Sciatic nerve (tissue), 2 donors: ENCODE results near the gene DAZAP2. TPM values are rescaled to one million over a fixed set of nuclear protein-coding genes. Genes with fewer than 3 reads are reported as not detected.
"Not testable (repeated sequence)": the region's sequence is repeated elsewhere in the genome, so short reads cannot be mapped to it uniquely, and the experiment has no call there.

Experiments used
- ATAC-seq: fragments of 200-7000 bp; cut with Tn5 transposase; one replicate; pipeline ENCODE4 v1.9.1; 2020; ENCODE audit warnings: mild to moderate bottlenecking, moderate library complexity
- DNase-seq: peaks from one replicate; pipeline ENCODE4 v3.0.0-alpha.2; 2020; ENCODE audit warnings: low spot score
- intact Hi-C: fragments of 100-400 bp; cut with DNase I; formaldehyde crosslinking; loops from one replicate; pipeline ENCODE4 v1.14.2; 2022
- total RNA-seq: library from RNA; stranded (reverse); fragmentation: NEBNext Ultra II Directional; extraction: Animal tissue kit (Norgen Biotek cat#: 25700); gene quantifications from one replicate; pipeline ENCODE4 v1.2.1, GENCODE V29; 2021
- donor health status: DM: no; HTN: no; CAD: no.
- donor health status: DM: no; HTN: no; CAD: no.

DAZAP2 gene
- total RNA-seq, 1 donor from 2014 or later, result 175 TPM

DNA sequence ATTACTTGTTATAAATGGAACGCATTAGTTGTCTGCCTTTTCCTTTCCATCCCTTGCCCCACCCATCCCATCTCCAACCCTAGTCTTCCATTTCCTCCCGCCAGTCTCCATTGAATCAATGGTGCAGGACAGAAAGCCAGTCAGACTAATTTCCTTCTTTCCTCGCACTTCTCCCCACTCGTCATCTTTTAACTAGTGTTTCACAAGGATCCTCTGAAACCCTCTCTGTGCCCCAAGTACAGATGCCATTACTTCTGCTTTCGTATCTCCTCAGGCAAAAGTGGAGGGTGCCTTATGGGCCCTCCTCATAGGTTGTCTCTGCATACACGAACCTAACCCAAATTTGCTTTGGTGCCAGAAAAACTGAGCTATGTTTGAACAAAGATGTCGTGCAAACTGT lies 4.2 kb downstream of the DAZAP2 start:
- intact Hi-C loops, result no loop called here
- DNase-seq (no peak), ATAC-seq (no peak)

DNA sequence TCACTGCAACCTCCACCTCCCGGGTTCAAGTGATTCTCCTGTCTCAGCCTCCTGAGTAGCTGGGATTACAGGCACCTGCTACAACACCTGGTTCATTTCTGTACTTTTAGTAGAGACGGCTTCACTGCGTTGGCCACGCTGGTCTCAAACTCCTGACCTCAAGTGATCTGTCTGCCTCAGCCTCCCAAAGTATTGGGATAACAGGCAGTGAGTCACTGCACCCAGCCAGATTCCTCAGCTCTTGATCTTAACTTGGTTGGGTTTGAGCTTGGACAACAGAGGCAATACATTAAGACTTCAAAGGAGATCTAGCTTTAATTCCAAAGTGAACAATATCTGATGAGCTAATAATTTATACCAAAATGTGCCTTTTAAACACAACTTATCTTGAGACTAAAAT lies 5.6 kb downstream of the DAZAP2 start:
- intact Hi-C loops, result no loop called here
- DNase-seq (no peak), ATAC-seq (no peak)

DNA sequence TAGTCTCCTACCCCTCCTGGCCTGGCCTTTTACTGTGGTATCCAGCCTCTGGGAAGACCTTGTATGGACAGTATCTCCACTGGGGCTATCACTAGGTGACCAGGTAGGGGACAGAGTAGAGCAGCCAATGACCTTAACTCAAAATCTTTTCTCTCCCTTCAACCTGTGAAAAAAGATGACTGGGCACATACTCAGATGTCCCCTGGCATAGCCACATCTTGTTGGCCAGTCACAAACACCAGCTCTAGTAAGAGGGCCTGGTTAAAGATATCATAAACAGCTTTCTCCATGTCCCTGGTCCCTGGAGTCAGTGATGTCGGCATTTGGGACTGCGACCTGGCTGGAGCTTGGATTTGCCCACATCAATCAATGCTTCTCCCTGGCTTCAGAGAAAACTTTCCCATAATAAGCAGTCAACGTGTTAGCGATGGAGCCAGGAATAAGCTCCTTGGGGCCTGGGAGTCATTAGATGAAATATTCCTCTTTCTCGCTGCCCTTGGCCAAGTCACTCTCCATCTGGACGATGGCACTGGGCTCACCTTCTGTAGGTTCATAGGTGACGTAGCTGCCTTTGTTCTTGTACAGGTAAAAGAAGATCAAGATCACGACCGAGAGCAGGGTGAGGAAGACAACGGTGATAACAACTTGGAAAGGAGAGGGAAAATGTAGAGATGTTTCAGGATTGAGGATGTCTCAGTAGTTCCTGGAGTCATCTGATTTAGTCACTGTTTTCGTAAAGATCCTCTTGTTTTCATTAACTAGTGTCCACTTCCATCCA lies 7.0 kb downstream of the DAZAP2 start:
- intact Hi-C loops, result no loop called here
- ATAC-seq (no peak), DNase-seq (no peak)

DNA sequence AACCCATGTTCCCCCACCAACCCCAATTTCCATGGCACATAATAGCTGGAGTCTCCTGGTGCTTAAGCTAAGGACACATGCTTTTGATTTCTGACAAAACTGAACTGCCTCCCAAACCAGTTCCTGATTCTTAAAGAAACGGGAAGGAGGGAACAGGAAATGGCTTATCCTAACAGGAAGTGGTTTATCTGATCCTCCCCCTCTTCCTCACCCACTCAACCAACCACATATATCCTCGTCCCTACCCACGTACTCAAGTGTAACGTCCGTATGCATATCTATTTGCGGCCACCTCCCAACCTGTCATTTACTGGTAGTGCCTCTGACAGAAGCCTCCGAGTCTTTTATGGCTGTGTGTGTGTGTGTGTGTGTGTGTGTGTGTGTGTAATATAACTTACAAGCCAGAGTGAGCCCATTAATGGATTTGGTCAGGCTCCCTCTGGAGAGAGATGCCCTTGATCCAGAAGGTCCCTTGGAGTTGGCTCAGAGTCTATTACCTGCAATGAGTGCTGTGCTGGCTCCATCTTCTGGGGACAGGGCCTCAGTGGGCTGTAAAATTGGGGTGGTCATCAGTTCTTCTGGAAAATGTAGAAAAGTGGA lies 7.7 kb downstream of the DAZAP2 start:
- no peak for DNase-seq
- intact Hi-C loops, result no loop called here
- ATAC-seq, result peak; percentile 68

DNA sequence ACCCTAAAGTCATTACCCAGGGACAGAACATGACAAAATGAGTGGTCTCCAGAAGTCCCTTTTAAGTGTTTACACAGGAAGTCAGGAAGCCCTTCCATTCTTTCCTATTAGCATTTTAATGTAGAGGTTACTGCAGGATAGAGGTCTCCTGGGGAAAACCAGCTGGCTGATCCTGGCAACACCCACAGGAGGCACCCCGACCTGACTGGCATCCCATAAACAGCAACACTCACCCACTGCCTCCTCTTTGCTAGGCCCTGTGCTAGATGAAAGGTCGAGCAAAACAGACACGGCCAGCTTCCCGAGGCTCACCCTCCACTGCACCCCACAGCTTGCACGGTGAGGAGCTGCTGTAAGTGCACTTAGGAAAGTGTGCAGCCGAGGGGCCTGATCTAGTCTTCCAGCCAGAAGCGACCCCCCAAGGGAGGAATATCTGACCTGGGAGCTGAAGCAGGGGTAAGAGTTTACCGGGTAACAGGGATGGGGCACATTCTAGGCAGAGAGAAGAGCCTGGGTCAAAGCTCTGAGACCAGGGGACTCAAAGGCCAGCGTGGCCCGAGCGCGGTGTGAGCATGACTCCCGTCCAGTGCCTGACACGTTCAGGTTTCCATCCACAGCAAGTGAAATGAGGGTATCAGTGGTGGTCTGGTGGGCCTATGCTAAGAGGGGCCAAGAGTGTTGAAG lies 9.0 kb downstream of the DAZAP2 start:
- no peak for DNase-seq
- intact Hi-C loops, result no loop called here
- ATAC-seq, result peak; percentile 33

DNA sequence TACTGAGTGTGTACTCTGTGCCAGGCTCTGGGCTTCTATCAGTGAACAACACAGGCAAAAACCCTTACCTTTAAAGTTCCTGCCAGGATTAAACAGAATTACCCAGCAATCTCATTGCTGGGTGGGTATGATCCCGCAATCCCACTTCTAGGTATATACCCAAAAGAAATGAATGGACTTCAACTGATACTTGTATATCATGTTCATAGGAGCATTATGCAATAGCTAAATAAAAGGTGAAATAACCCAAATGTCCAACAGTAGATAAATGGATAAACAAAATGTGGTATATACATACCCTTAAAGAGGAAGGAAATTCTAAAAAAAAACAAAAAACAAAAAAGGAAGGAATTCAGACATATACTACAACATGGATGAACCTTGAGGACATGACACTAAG lies 14.7 kb downstream of the DAZAP2 start:
- no peak for DNase-seq
- intact Hi-C loops, result no loop called here
- ATAC-seq, result no peak

DNA sequence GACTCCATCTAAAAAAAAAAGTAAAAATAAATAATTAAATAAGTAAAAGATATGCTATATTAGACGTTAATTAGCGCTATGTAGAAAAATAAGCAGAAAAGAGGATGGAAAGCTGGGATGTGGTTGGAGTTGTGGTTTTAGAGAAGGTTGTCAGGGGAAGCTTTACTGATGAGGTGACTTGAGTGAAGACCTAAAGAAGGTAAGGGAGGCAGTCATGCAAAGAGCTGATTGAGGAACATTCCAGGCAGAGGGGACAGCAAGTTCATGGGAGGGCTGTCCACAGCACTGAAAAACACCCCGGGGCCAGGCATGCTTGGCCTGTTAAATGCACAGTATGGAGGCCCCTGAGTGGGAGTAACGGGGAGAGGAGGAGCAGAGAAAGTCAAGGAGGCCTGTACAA lies 15.9 kb downstream of the DAZAP2 start:
- intact Hi-C loops, result no loop called here
- DNase-seq (no peak), ATAC-seq (no peak)

DNA sequence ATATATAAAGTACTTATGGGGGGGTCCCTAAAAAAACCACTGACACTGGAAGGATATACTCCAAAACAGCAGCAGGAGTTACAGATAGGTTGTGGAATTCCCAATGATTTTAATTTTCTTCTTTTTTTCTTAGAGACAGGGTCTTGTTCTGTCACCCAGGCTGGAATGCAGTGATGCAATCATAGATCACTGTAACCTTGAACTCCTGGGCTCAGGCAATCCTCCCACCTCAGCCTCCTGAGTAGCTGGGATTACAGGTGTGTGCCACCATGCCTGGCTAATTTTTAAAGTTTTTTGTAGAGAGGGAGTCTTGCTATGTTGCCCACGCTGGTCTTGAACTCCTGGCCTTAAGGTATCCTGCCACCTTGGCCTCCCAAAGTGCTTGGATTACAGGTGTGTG lies 21.0 kb downstream of the DAZAP2 start:
- ATAC-seq, DNase-seq, intact Hi-C loops: not testable (repeated sequence)

DNA sequence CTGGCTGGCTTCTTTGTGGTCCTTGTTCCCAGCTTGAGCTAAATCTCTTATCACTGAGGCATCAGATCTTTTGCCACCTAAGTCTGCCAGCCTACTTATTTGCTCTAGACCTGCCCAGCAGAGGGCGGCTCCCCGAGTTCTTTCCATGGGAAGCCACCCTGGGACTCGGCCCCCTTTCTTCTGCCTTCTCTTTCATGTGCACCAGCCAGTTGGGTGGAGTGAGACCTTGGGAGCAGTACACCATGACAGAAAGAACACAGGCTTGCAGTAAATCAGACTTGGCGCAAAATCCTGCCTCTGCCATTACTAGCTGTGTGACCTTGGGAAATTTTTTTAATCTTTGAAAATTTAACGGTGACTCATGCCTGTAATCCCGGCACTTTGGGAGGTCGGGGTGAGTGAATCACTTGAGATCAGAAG lies 24.1 kb downstream of the DAZAP2 start:
- DNase-seq (no peak), ATAC-seq (no peak)
- intact Hi-C loops, result no loop called here

DNA sequence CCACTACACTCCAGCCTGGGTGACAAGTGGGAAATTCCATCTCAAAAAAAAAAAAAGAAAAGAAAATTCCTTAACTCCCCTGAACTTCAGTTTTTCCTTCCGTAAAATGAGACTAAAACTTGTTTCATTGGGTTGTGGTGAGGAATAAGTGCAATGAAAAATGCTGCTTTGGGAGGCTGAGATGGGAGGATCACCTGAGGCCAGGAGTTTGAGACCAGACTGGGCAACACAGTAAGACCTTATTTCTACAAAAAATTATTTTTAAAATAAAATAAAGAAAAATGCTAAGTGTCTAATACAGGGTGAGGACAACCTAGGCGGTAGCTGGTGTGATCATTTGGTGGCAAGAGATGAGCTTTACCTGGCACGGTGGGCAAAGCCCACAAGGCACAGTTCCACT lies 24.7 kb downstream of the DAZAP2 start:
- DNase-seq (no peak), ATAC-seq (no peak)
- intact Hi-C loops, result no loop called here

DNA sequence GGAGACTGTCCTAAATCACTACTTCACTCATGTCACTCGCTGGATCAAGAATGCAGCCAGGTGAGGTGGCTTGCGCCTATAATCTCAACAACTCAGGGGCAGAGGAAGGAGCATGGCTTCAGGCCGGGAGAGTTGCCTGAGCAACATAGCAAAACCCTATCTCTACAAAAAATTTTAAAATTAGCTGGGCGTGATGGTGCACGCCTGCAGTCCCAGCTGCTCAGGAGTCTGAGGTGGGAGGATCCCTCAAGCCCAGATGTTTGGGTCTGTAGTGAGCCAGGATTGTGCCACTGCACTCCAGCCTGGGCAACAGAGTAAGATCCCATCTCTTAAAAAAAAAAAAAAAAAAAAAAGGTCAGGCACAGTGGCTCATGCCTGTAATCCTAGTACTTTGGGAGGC lies 25.7 kb downstream of the DAZAP2 start:
- intact Hi-C loops, result no loop called here
- ATAC-seq, result no peak

DNA sequence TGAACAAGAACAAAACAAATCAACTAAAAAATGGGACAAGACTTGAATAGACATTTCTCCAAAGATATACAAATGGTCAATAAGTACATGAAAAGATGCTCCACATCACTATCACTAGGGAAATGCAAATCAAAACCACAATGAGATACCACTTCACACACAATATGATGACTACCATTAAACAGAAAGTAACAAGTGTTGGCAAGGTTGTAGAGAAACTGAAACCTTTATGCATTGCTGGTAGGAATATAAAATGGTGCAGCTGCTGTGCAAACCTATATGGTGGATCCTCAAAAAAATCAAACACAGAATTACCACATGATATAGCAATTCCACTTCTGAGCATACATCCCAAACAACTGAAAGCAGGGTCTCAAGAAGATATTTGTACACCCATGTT lies 26.4 kb downstream of the DAZAP2 start:
- intact Hi-C loops, result no loop called here
- DNase-seq (no peak), ATAC-seq (no peak)

More for the DNA sequence above, 25.7 kb downstream of the DAZAP2 start:
- DNase-seq, result no peak

DNA sequence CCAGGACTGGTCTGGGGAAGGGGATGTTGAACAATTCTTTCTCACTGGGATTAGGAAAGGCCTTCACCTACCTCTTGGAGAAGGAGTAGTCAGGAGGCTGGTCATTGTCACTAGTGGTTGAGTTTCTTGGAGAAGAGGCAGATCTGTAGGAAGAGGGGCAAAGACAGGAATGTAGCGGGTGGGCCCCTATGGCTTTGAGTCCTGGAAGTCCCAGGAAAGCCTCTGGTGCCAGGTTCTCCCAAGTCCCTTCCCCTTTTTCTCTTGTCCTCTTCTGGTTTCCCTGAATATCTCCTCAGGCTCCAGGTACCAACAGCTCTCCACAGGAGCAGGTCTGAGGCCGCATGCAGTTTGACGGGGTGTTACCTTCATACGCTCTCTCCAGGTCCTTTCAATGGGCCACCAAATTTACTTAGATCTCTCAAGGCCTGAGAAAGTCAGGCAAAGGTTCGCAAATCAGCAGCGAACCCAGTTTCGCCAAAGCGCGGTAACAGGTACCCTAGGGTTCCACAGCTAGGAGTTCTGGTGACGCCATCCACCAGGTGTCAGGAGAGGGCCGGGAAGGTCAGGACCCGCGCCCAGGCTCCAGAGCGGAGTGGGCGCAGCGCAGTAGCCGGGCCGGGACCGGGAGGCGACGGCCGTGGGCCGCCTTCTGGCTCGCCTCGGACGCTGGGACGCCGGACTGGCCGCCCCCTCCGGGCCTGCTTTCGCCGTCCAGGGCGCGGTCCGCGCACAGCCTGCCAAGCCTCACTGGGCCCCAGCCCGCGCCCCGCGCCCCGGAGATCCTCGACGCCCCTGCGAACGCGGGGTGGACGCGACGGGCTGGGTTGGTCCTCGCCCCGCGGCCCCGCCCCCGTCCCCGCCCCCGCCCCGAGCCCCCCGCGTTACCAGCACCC lies 30.8 kb downstream of the DAZAP2 start:
- ATAC-seq (peak; percentile 76), DNase-seq (peak; percentile 69)
- intact Hi-C loops, result no loop called here

DNA sequence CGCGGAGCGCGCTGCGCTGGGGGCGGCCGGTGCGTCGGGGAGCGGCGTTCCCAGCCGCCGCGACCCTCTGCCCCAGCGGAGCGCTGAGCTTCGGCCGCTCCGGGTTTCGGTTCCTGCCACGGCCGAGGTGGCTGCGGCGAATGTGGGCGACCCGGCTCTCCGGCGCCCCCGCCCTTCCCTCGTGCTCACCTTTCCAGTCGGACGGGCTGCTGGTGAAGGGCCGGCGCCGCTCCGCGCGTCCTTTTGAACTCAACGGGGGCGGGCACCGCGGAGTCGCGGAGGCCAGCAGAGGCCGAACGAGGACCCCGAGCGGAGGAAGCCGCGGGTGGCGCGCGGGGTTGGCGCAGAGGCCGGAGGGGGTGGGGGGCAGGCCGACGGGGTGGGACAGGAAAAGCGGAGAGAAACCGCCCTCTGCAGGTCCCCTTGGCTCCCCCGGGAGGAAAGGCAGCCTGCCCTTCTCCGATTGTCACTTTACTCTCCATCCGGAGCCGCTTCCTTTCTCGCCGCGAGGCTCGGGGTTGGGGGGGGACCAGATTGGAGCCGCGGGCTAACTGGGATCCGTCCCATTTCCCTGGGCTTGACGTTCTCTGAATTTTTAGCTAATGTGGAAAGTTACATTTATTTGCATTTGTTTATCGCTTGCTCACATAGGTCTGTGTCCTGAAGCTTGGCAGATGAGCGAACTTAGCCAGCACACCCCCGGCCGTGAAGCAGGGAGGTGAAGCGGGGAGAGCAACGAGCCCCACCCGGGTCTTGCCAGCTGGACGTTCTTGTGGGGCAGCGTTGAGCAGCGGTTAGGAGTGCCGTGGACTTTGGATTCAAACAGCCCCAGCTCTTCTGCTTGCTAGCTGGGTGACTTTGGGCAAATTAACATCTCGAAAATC lies 31.7 kb downstream of the DAZAP2 start, which contains the start of gene SMAGP:
Gene SMAGP, minus strand, starts transcription at position 349 of the 884 bp plus-strand sequence. CDS start 1,137 bp downstream, outside the sequence.
- intact Hi-C loops, result no loop called here
- DNase-seq (peak; percentile 68), ATAC-seq (peak; percentile 70)

DNA sequence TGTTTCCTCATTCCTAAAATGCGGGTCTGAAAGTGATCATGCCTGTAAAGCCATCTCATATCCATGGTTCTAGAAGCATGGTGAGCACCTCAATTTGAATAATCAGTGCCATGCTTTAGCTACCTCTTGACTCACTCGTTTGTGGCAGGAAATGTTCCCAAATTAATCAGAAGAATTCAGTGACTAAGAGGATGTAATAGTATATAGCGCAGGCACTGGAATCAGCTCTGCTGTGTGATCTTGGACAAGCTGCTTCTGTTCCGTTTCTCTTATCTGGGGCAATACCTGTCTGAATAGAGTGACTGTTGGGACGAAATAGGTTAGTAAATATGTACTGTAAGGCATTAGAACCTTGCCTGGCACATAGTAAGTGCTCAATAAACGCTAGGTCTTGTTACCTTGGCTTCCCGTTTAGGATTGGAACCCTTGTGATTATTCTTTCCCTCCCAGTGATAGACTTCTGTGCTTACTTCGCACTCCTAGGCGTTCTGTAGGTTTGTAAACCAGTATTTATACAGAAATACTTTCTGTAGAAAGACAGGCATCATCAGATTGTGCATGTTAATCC lies 32.4 kb downstream of the DAZAP2 start:
- ATAC-seq, result peak; percentile 7
- intact Hi-C loops, result no loop called here

DNA sequence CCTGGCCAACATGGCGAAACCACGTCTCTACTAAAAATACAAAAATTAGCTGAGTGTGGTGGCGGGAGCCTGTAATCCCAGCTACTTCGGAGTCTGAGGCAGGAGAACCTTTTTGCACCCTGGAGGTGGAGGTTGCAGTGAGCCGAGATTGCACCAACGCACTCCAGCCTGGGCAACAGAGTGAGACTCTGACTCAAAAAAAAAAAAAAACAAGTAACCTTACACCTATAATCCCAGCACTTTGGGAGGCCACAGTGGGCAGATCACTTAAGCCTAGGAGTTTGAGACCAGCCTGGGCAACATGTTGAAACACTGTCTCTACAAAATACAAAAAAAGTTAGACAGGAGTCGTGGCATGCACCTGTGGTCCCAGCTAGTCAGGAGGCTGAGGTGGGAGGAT lies 34.2 kb downstream of the DAZAP2 start:
- intact Hi-C loops, ATAC-seq, DNase-seq: not testable (repeated sequence)

More for the DNA sequence above, 32.4 kb downstream of the DAZAP2 start:
- DNase-seq, result no peak

DNA sequence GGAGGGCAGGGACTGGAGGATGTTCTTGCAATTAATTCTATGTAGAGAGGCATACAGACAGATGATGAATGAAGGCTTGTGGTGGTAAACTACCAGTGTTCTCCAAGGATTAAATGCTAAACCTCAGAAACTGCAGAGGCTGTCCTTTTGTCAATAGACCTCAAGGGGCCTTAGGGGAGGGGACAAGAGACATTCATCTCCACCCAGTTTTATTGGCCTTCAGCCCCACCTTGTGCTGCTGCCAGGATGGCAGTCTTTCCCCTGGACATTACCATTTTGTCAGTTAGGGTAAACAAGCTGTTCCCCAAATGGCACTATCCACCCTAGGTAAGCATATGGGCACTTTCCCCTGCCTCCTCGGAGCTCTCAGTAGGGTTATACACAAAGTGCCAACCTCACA lies 36.5 kb downstream of the DAZAP2 start:
- intact Hi-C loops, result no loop called here
- ATAC-seq (no peak), DNase-seq (no peak)
